Fibroblast of mammary gland (primary cell): Measurements from ENCODE around the gene NUMB.

Source experiments
- DNase-seq: peaks from one replicate; pipeline ENCODE4 v3.0.0-alpha.2; 2010; ENCODE audit warnings: low read depth
- H3K4me3 ChIP-seq: 2 replicates; pipeline ENCODE4 v1.5.1; 2011; ENCODE audit warnings: low read depth, mild to moderate bottlenecking, low read length, moderate library complexity; ENCODE audit not compliant: control insufficient read depth
- TF ChIP-seq, protein P1 (sequence below): conservative IDR thresholded peaks from 2 replicates; pipeline ENCODE4 v1.5.1; 2011; ENCODE audit warnings: low read depth, low read length, inconsistent platforms; ENCODE audit not compliant: control insufficient read depth, insufficient read depth

Gene NUMB

DNA sequence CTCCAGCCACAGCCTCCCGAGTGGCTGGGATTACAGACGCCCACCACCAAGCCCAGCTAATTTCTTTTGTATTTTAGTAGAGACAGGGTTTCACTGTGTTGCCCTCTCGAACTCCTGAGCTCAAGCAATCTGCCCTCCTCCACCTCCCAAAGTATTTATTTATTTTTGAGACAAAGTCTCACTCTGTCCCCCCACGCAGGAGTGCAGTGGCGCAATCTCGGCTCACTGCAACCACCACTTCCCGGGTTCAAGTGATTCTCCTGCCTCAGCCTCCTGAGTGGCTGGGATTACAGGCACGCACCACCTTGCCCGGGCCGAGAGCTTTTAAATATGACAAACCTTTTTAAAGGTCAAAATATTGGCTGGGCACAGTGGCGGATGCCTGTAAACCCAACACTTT is 14.6 kb downstream of the NUMB start:
- no peak for DNase-seq
- H3K4me3 ChIP-seq, result no peak overlapping the region
- TF ChIP-seq, protein P1, sequence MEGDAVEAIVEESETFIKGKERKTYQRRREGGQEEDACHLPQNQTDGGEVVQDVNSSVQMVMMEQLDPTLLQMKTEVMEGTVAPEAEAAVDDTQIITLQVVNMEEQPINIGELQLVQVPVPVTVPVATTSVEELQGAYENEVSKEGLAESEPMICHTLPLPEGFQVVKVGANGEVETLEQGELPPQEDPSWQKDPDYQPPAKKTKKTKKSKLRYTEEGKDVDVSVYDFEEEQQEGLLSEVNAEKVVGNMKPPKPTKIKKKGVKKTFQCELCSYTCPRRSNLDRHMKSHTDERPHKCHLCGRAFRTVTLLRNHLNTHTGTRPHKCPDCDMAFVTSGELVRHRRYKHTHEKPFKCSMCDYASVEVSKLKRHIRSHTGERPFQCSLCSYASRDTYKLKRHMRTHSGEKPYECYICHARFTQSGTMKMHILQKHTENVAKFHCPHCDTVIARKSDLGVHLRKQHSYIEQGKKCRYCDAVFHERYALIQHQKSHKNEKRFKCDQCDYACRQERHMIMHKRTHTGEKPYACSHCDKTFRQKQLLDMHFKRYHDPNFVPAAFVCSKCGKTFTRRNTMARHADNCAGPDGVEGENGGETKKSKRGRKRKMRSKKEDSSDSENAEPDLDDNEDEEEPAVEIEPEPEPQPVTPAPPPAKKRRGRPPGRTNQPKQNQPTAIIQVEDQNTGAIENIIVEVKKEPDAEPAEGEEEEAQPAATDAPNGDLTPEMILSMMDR, result no peak

GRCh38 chr14:73441286-73441685 is 17.1 kb downstream of the NUMB start:
- no peak for DNase-seq
- TF ChIP-seq, protein P1, result no peak
- H3K4me3 ChIP-seq, result no peak overlapping the region

GRCh38 chr14:73438993-73439392 is 19.4 kb downstream of the NUMB start:
- TF ChIP-seq, protein P1, result no peak
- DNase-seq, result no peak
- H3K4me3 ChIP-seq, result no peak overlapping the region

DNA sequence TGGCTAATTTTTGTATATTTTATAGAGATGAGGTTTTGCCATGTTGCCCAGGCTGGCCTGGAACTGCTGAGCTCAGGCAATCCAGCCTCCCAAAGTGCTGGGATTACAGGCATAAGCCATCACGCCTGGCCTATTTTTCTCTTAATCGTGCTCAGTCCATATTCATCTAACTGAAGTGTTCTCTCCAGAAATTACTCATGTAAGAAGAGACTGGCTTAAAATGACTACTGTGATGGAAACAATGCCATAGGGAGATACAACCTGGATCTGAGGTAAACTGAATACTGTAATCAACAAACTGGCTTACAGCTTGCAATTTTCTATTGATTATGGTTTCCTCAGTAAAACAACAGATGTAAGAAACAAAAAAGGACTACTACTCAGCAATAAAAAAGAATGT is 21.1 kb downstream of the NUMB start:
- no peak for DNase-seq
- H3K4me3 ChIP-seq, result no peak overlapping the region
- TF ChIP-seq, protein P1, result no peak

GRCh38 chr14:73432124-73432523 is 26.2 kb downstream of the NUMB start:
- TF ChIP-seq, protein P1, result no peak
- DNase-seq, result no peak
- H3K4me3 ChIP-seq, result no peak overlapping the region

- no peak for DNase-seq
- TF ChIP-seq, protein P1, result no peak
- H3K4me3 ChIP-seq, result no peak overlapping the region
Observed at GRCh38 chr14:73428353-73428824, 30.0 kb downstream of the NUMB start.
